GM12872 (cell line): ENCODE measurements around the gene CST6.

ENCODE experiments used
- CTCF ChIP-seq: IDR thresholded peaks from 3 replicates; pipeline ENCODE4 v1.5.1; 2011; ENCODE audit warnings: low read depth, mild to moderate bottlenecking, low read length, moderate library complexity; ENCODE audit not compliant: insufficient read depth

CST6 gene

GRCh38 chr11:66036334-66036710 is 24.5 kb downstream of the CST6 start:
- no peak for TF ChIP-seq CTCF

GRCh38 chr11:66037327-66037726 is 25.5 kb downstream of the CST6 start:
- no peak for TF ChIP-seq CTCF

GRCh38 chr11:66039765-66040164 is 28.0 kb downstream of the CST6 start:
- TF ChIP-seq CTCF, result no peak

GRCh38 chr11:66042227-66042995 is 30.6 kb downstream of the CST6 start:
- TF ChIP-seq CTCF, result no peak

GRCh38 chr11:66042996-66043906 is 31.4 kb downstream of the CST6 start:
- no peak for TF ChIP-seq CTCF

GRCh38 chr11:66044757-66045156 is 32.9 kb downstream of the CST6 start:
- no peak for TF ChIP-seq CTCF

- TF ChIP-seq CTCF, result peak; percentile 98
These were observed 33.4 kb downstream of the CST6 start for GRCh38 chr11:66045177-66045639.
